Fibroblast of pulmonary artery (primary cell): ENCODE data around the gene ATP13A3.
A peak's percentile ranks its signal among the peaks of the same experiment; 100 is the strongest.
"Not testable (repeated sequence)": the region's sequence is repeated elsewhere in the genome, so short reads cannot be mapped to it uniquely, and the experiment has no call there.

Experiments used
- DNase-seq: peaks from one replicate; pipeline ENCODE4 v3.0.0-alpha.2; 2010; ENCODE audit warnings: low read depth
- H3K4me3 ChIP-seq: replicated peaks from 2 replicates; pipeline ENCODE4 v1.5.1; 2011; ENCODE audit warnings: low read depth, mild to moderate bottlenecking, control low read depth, low read length, moderate library complexity
- CTCF ChIP-seq: IDR thresholded peaks from 2 replicates; pipeline ENCODE4 v1.5.1; 2011; ENCODE audit warnings: mild to moderate bottlenecking, control low read depth, low read length, inconsistent platforms; ENCODE audit errors: missing control alignments

Gene ATP13A3

GRCh38 chr3:194483850-194484249 lies 3.0 kb downstream of the ATP13A3 start:
- TF ChIP-seq CTCF = no peak
- DNase-seq = no peak
- H3K4me3 ChIP-seq = peak overlapping the region; percentile 98

GRCh38 chr3:194482830-194483229 lies 4.0 kb downstream of the ATP13A3 start:
- H3K4me3 ChIP-seq = peak overlapping the region; percentile 98
- not testable (repeated sequence) for DNase-seq

- DNase-seq = no peak
- TF ChIP-seq CTCF = no peak
- H3K4me3 ChIP-seq = peak overlapping the region; percentile 43
Observed at GRCh38 chr3:194482196-194482593, 4.6 kb downstream of the ATP13A3 start.

GRCh38 chr3:194481525-194482195 lies 5.1 kb downstream of the ATP13A3 start:
- no peak for DNase-seq
- TF ChIP-seq CTCF = no peak
- H3K4me3 ChIP-seq = peak overlapping the region; percentile 43

- no peak for TF ChIP-seq CTCF
- DNase-seq = peak; percentile 75
- peak overlapping the region; percentile 43 for H3K4me3 ChIP-seq
Observed at GRCh38 chr3:194481103-194481502, 5.7 kb downstream of the ATP13A3 start.

GRCh38 chr3:194476784-194477183 lies 10.0 kb downstream of the ATP13A3 start:
- TF ChIP-seq CTCF = no peak
- peak overlapping the region; percentile 17 for H3K4me3 ChIP-seq
- no peak for DNase-seq

- no peak for TF ChIP-seq CTCF
- no peak for DNase-seq
- peak overlapping the region; percentile 25 for H3K4me3 ChIP-seq
Observed at GRCh38 chr3:194475978-194476377, 10.8 kb downstream of the ATP13A3 start.
